K562 (cell line): ENCODE data around the gene KCTD3. TPM values are rescaled to one million over a fixed set of nuclear protein-coding genes. Genes with fewer than 3 reads are reported as not detected.

Experiments
- ATAC-seq: fragments of 200-7000 bp; cut with Tn5 transposase; 3 replicates; pipeline ENCODE4 v1.9.1; 2020; ENCODE audit warnings: moderate library complexity
- BruUV-seq: library from RNA; stranded (reverse); fragments of 400-500 nt; replicated peaks from 2 replicates; lab custom pipeline; 2021; lab: Mats Ljungman, UMichigan
- CTCF ChIA-PET: fragments of 300-600 bp; formaldehyde crosslinking; extraction: SDS; loops from one replicate; lab custom pipeline; 2021; ENCODE audit warnings: low intra/inter-chr PET ratio; lab: Yijun Ruan, JAX
- POLR2A ChIA-PET: fragments of 300-600, 350-650 bp; sonication (Branson Sonifier 250); formaldehyde crosslinking; extraction: SDS; loops from one replicate; lab custom pipeline; 2021; ENCODE audit warnings: antibody characterized with exemption, inconsistent platforms; lab: Yijun Ruan, JAX
- DNase-seq, 4 experiments: peaks; one replicate each; pipeline versions ENCODE4 v3.0.0 to v3.0.0-alpha.2; 2011 to 2018; ENCODE audit warnings: low spot score in 3 of 4, mixed read lengths in 3 of 4; ENCODE audit errors: extremely low read depth in 1 of 4
- FAIRE-seq: peaks from 2 replicates; lab custom pipeline; 2011; peaks lifted over from hg19 to GRCh38; lab: Jason Lieb, UNC
- H2AFZ ChIP-seq: 2 replicates; pipeline ENCODE4 v1.6.0; 2011; ENCODE audit warnings: low read depth, low read length, control low read depth, inconsistent platforms
- H3K27ac ChIP-seq: fragments of 200-600 bp; 3 replicates; pipeline ENCODE4 v1.8.0; 2011; ENCODE audit warnings: low read depth, mild to moderate bottlenecking, control low read depth, inconsistent platforms, low read length, moderate library complexity, mixed read lengths; ENCODE audit errors: extremely low read depth
- H3K27me3 ChIP-seq, 2 experiments: fragments of 300-600 bp in 1 of 2; 2 replicates in 1 of 2; 3 replicates in 1 of 2; pipeline versions ENCODE4 v1.6.0 to v1.8.0; 2011; ENCODE audit warnings: inconsistent platforms in 2 of 2, low read length in 2 of 2, mild to moderate bottlenecking in 1 of 2, mixed read lengths in 1 of 2, moderate library complexity in 1 of 2; ENCODE audit not compliant: control insufficient read depth in 2 of 2, insufficient read depth in 2 of 2
- H3K36me3 ChIP-seq: fragments of 300-600 bp; 3 replicates; pipeline ENCODE4 v1.8.0; 2011; ENCODE audit warnings: mild to moderate bottlenecking, low read length, inconsistent platforms; ENCODE audit not compliant: control insufficient read depth, insufficient read depth
- H3K4me1 ChIP-seq, 2 experiments: fragments of 200-600 bp in 1 of 2; replicated peaks in 1 of 2; 2 replicates in 1 of 2; 3 replicates in 1 of 2; pipeline versions ENCODE4 v1.5.1 to v1.8.0; 2011; ENCODE audit warnings: inconsistent platforms in 2 of 2, low read length in 2 of 2, mild to moderate bottlenecking in 1 of 2, mixed read lengths in 1 of 2, moderate library complexity in 1 of 2; ENCODE audit not compliant: control insufficient read depth in 2 of 2, insufficient read depth in 2 of 2
- H3K4me2 ChIP-seq: 2 replicates; pipeline ENCODE4 v1.6.1; 2011; ENCODE audit warnings: low read length, control low read depth, inconsistent platforms, mixed read lengths; ENCODE audit not compliant: insufficient read depth
- H3K4me3 ChIP-seq: fragments of 200-600 bp; sonication (generic), shearing (Covaris generic); 2 replicates; pipeline ENCODE4 v1.5.1; 2016; ENCODE audit warnings: control low read depth, inconsistent platforms
- H3K79me2 ChIP-seq: fragments of 200-600 bp; 3 replicates; pipeline ENCODE4 v1.8.0; 2011; ENCODE audit warnings: low read length, inconsistent platforms; ENCODE audit not compliant: control insufficient read depth, insufficient read depth
- H3K9ac ChIP-seq, 2 experiments: 2 replicates each; pipeline versions ENCODE4 v1.6.0 to v1.6.1; 2011; ENCODE audit warnings: low read depth in 2 of 2, low read length in 2 of 2, control low read depth in 1 of 2, inconsistent platforms in 1 of 2, mild to moderate bottlenecking in 1 of 2, mixed read lengths in 1 of 2; ENCODE audit not compliant: insufficient read depth in 1 of 2
- H3K9me1 ChIP-seq: one replicate; pipeline ENCODE4 v1.6.0; 2011; ENCODE audit warnings: inconsistent platforms, mild to moderate bottlenecking, low read length, moderate library complexity; ENCODE audit not compliant: control insufficient read depth, insufficient read depth
- H3K9me3 ChIP-seq: replicated peaks from 2 replicates; pipeline ENCODE4 v1.5.1; 2011; ENCODE audit warnings: low read depth, low read length, inconsistent platforms; ENCODE audit not compliant: control insufficient read depth, insufficient read depth
- H4K20me1 ChIP-seq: replicated peaks from 2 replicates; pipeline ENCODE4 v1.6.1; 2011; ENCODE audit warnings: low read length, inconsistent platforms, mixed read lengths; ENCODE audit not compliant: control insufficient read depth, insufficient read depth
- E2F3 ChIP-seq: fragments of 250-450 bp; sonication (Bioruptor Pico); IDR thresholded peaks from 2 replicates; pipeline ENCODE4 v1.4.0; 2020; ENCODE audit warnings: mild to moderate bottlenecking
- HNRNPLL ChIP-seq: fragments of 200-400 bp; formaldehyde crosslinking; IDR thresholded peaks from 2 replicates; pipeline ENCODE4 v1.6.1; 2017; ENCODE audit warnings: low read length, low read depth, mild to moderate bottlenecking; ENCODE audit not compliant: poor library complexity, severe bottlenecking
- JUND ChIP-seq, 2 experiments: IDR thresholded peaks; 2 replicates in 1 of 2; 3 replicates in 1 of 2; pipeline ENCODE4 v1.6.1; 2011; ENCODE audit warnings: borderline replicate concordance in 2 of 2, low read depth in 2 of 2, low read length in 2 of 2, improper control_type of control experiment in 1 of 2, missing biosample characterization in 1 of 2, missing genetic modification characterization in 1 of 2, missing genetic modification reagents in 1 of 2
- L3MBTL2 ChIP-seq: fragments of 450-650 bp; IDR thresholded peaks from 2 replicates; pipeline ENCODE4 v1.6.1; 2016; ENCODE audit warnings: mild to moderate bottlenecking, moderate library complexity
- NKRF ChIP-seq: fragments of 450-650 bp; IDR thresholded peaks from 2 replicates; pipeline ENCODE4 v1.6.1; 2016; ENCODE audit warnings: borderline replicate concordance
- PHF8 ChIP-seq: fragments of 200-600 bp; sonication (generic); IDR thresholded peaks from 2 replicates; pipeline ENCODE4 v1.6.1; 2012; ENCODE audit warnings: mixed run types, mild to moderate bottlenecking, inconsistent platforms, low read length, moderate library complexity, borderline replicate concordance
- POLR2A ChIP-seq: fragments of 450-650 bp; conservative IDR thresholded peaks from 2 replicates; pipeline ENCODE4 v1.6.1; 2016
- RNF2 ChIP-seq: sonication (generic); IDR thresholded peaks from 2 replicates; pipeline ENCODE4 v1.6.1; 2016
- TAF7 ChIP-seq: fragments of 450-650 bp; IDR thresholded peaks from 2 replicates; pipeline ENCODE4 v1.6.1; 2016; ENCODE audit warnings: missing genetic modification characterization, missing compliant biosample characterization
- THAP7 ChIP-seq: fragments of 250-450 bp; sonication (Bioruptor Pico); IDR thresholded peaks from 2 replicates; pipeline ENCODE4 v1.5.0; 2021
- ZSCAN32 ChIP-seq: fragments of 450-650 bp; formaldehyde crosslinking; IDR thresholded peaks from 2 replicates; pipeline ENCODE4 v1.4.0; 2020; ENCODE audit warnings: mild to moderate bottlenecking, moderate library complexity
- WGBS: fragments of 100-300 bp; shearing (Covaris generic); methylation state at CpG from one replicate; pipeline ENCODE4 v1.1.6; 2016; ENCODE audit warnings: low coverage, mixed read lengths; ENCODE audit not compliant: insufficient coverage; ENCODE audit errors: missing lambda C conversion rate; 5-methylcytosine and 5-hydroxymethylcytosine counted together
- in situ Hi-C: fragments of 300-500 bp; cut with MboI; formaldehyde crosslinking; loops from 4 replicates; pipeline ENCODE4 v1.15.0; 2018; ENCODE audit warnings: inconsistent platforms, mixed read lengths
- intact Hi-C: fragments of 100-400 bp; cut with micrococcal nuclease; formaldehyde crosslinking; loops from 2 replicates; pipeline ENCODE4 v1.14.2; 2022
- polyA plus RNA-seq, 8 experiments: library from polyadenylated mRNA; depleted of rRNA in 4 of 8; stranded (reverse) in 5 of 8; unstranded in 3 of 8; fragments of >200 nt; fragmentation: Nextera tagmentation in 2 of 8; fragmentation: Illumina TruSeq in 1 of 8; extraction: Ambion mirVana in 2 of 8; extraction: Trizol in 1 of 8; gene quantifications; 2 replicates each; pipeline versions ENCODE4 v1.2.1 to v1.2.3, GENCODE V29; 2011 to 2014; ENCODE audit warnings: inconsistent platforms in 1 of 8, missing spikeins in 1 of 8
- total RNA-seq, 7 experiments: library from RNA; depleted of rRNA in 6 of 7; stranded (reverse); fragments of >200 nt in 6 of 7; fragmentation: Illumina TruSeq in 2 of 7; extraction: Trizol in 2 of 7; gene quantifications; 2 replicates each; pipeline versions ENCODE4 v1.2.1 to v1.2.3, GENCODE V29; 2011 to 2021; ENCODE audit warnings: low replicate concordance in 1 of 7

The KCTD3 gene
- total and polyA plus RNA-seq, 9 of the 15 experiments (the other 6 are each of a cell fraction or from before 2014, with no cell fraction given), result 12.8 to 77.1 (median 44.3) TPM

GRCh38 chr1:215557992-215558626 is 9.0 kb upstream of the KCTD3 start (continued):
- TF ChIP-seq THAP7 (CRISPR knock-in tag) (no peak), RNF2 (no peak)

GRCh38 chr1:215567491-215568298 is 591 bp downstream of the KCTD3 start:
- H3K4me2 ChIP-seq, result peak overlapping the region; percentile 99
- peaks cover 63% of the 10 kb centered on the region for H3K79me2 ChIP-seq
- no peaks in the 10 kb centered on the region for H3K9me3 ChIP-seq
- peak; percentile 53 to 65 (median 58) for DNase-seq
- no peaks in the 10 kb centered on the region for H4K20me1 ChIP-seq
- peaks cover 13 to 19% of the 10 kb centered on the region in 2 experiments; a peak in 3 of 5 replicates for H3K4me1 ChIP-seq
- H3K36me3 ChIP-seq, result no peaks in the 10 kb centered on the region; the same call in 2 of the 3 replicates
- ATAC-seq, result peak; percentile 73
- ChIA-PET POLR2A (interaction anchor here (0.7 to 2.3 kb wide), 7 partner anchors 10 to 77 kb away, joined by 3 to 8 read pairs (median 3); no protein-coding TSS in a partner anchor), CTCF (no interaction called here)
- intact Hi-C loops, result loop anchor here (2.0 to 5.0 kb wide), 2 partner anchors 29 to 1285 kb away; partner anchors contain the start of gene SMYD2
- peak overlapping the region; percentile 90 for H2AFZ ChIP-seq
- H3K4me3 ChIP-seq, result peak overlapping the region; percentile 84
- BruUV-seq, result no TSS peak
- in situ Hi-C loops, result no loop called here
- H3K9me1 ChIP-seq, result no peaks in the 10 kb centered on the region
- no peaks in the 10 kb centered on the region for H3K27me3 ChIP-seq
- peak overlapping the region; percentile 83 to 96 for H3K9ac ChIP-seq
- H3K27ac ChIP-seq, result peak overlapping the region; percentile 82
- WGBS, result 1% methylated on average over 54 of the region's 63 CpGs
- FAIRE-seq, result no peak
- TF ChIP-seq NKRF, result peak; percentile 57
- TF ChIP-seq JUND (IDR thresholded peaks at IDR 0.05; ENCODE audit: borderline replicate concordance, low read depth, low read length), result 0 out of 2 replicates have a peak, but pooled peaks have one; percentile 8
- no peak for TF ChIP-seq JUND (tag; IDR thresholded peaks at IDR 0.05; ENCODE audit: borderline replicate concordance, low read depth, low read length)
- TF ChIP-seq ZSCAN32 (CRISPR knock-in tag), result no peak
- no peak for TF ChIP-seq TAF7
- TF ChIP-seq E2F3 (CRISPR knock-in tag), result 0 out of 2 replicates have a peak, but pooled peaks have one; percentile 3
- peak; percentile 67; the same call in 1 of the 2 replicates for TF ChIP-seq PHF8
- TF ChIP-seq POLR2A, result peak; percentile 18
- TF ChIP-seq HNRNPLL, result peak; percentile 24
- TF ChIP-seq L3MBTL2, result peak; percentile 18; the same call in 1 of the 2 replicates
